ENCODE data around the gene SLC25A15.
"Not testable (repeated sequence)": the region's sequence is repeated elsewhere in the genome, so short reads cannot be mapped to it uniquely, and the experiment has no call there.

Gene SLC25A15

GRCh38 chr13:40782971-40783370 is 6.4 kb upstream of the SLC25A15 start:
- DNase-seq: not testable (repeated sequence)

- DNase-seq: no peak
Measured at GRCh38 chr13:40784540-40784939, 4.9 kb upstream of the SLC25A15 start.

- DNase-seq: no peak
Measured at GRCh38 chr13:40786568-40786996, 2.8 kb upstream of the SLC25A15 start.

- DNase-seq: no peak
Measured at GRCh38 chr13:40787062-40787461, 2.3 kb upstream of the SLC25A15 start.

GRCh38 chr13:40788540-40789274 is 704 bp upstream of the SLC25A15 start:
- not testable (repeated sequence) for DNase-seq

GRCh38 chr13:40790154-40790616 is 774 bp downstream of the SLC25A15 start:
- no peak for DNase-seq

- no peak for DNase-seq
Measured at GRCh38 chr13:40792284-40793051, 3.1 kb downstream of the SLC25A15 start.

GRCh38 chr13:40793339-40793738 is 3.9 kb downstream of the SLC25A15 start:
- DNase-seq: no peak

- DNase-seq: no peak
Measured at GRCh38 chr13:40794414-40795368, 5.3 kb downstream of the SLC25A15 start.

GRCh38 chr13:40796649-40797048 is 7.2 kb downstream of the SLC25A15 start:
- no peak for DNase-seq

GRCh38 chr13:40798380-40798779 is 9.0 kb downstream of the SLC25A15 start:
- DNase-seq: no peak

- DNase-seq: no peak
Measured at GRCh38 chr13:40799508-40799907, 10.1 kb downstream of the SLC25A15 start.

- DNase-seq: no peak
Measured at GRCh38 chr13:40800559-40800958, 11.1 kb downstream of the SLC25A15 start.

GRCh38 chr13:40801255-40802217 is 12.1 kb downstream of the SLC25A15 start:
- no peak for DNase-seq

GRCh38 chr13:40803316-40803715 is 13.9 kb downstream of the SLC25A15 start:
- no peak for DNase-seq

GRCh38 chr13:40806241-40806640 is 16.8 kb downstream of the SLC25A15 start:
- DNase-seq: no peak

GRCh38 chr13:40809471-40809870 is 20.1 kb downstream of the SLC25A15 start:
- no peak for DNase-seq

GRCh38 chr13:40812102-40812501 is 22.7 kb downstream of the SLC25A15 start:
- no peak for DNase-seq

GRCh38 chr13:40812724-40813445 is 23.5 kb downstream of the SLC25A15 start:
- DNase-seq: no peak

- DNase-seq: peak in 1 of 2 donors; percentile 18
Measured at GRCh38 chr13:40813667-40814454, 24.4 kb downstream of the SLC25A15 start.

Measured in bone marrow (tissue), 2 donors.